Measurements from ENCODE around the gene VSIG4. TPM values are rescaled to one million over a fixed set of nuclear protein-coding genes. Genes with fewer than 3 reads are reported as not detected.

VSIG4 gene
- total and polyA plus RNA-seq, 7 donors: 26.0 to 213 (median 102) TPM

GRCh38 chrX:66016905-66017658 lies 22.8 kb downstream of the VSIG4 start:
- H3K27me3 ChIP-seq: no peaks in the 10 kb centered on the region
- intact Hi-C loops (cut with DNase I): no loop called here
- no peak for TF ChIP-seq EP300 (IDR thresholded peaks at IDR 0.05)
- TF ChIP-seq POLR2AphosphoS5 (IDR thresholded peaks at IDR 0.05): no peak
- TF ChIP-seq POLR2A (IDR thresholded peaks at IDR 0.05): no peak
- TF ChIP-seq CTCF (IDR thresholded peaks at IDR 0.05): no peak
- peak overlapping the region in 2 of 4 donors; percentile 5 to 24 for H3K4me3 ChIP-seq
- no peaks in the 10 kb centered on the region for H3K9me3 ChIP-seq
- no peaks in the 10 kb centered on the region for H3K36me3 ChIP-seq
- WGBS, 2 donors: 35 to 41% methylated on average over 2 of the region's 2 CpGs
- DNase-seq: no peak
- H3K27ac ChIP-seq: no peak overlapping the region
- H3K4me1 ChIP-seq: no peaks in the 10 kb centered on the region

GRCh38 chrX:66015900-66016689 lies 23.8 kb downstream of the VSIG4 start:
- DNase-seq: no peak
- Histone ChIP-seq H3K36me3 (no peaks in the 10 kb centered on the region), H3K27me3 (no peaks in the 10 kb centered on the region), H3K27ac (peak overlapping the region in 1 of 4 donors; percentile 23), H3K4me1 (no peaks in the 10 kb centered on the region), H3K9me3 (no peaks in the 10 kb centered on the region), H3K4me3 (peak overlapping the region in 2 of 4 donors; percentile 13 to 24)
- 83 to 90% methylated on average over 1 of the region's 1 CpG for WGBS, 2 donors
- TF ChIP-seq POLR2A (IDR thresholded peaks at IDR 0.05) (no peak), CTCF (IDR thresholded peaks at IDR 0.05) (no peak)
- intact Hi-C loops (cut with DNase I): no loop called here

- Histone ChIP-seq H3K27me3 (no peaks in the 10 kb centered on the region), H3K4me3 (peak overlapping the region in 1 of 4 donors; percentile 24), H3K9me3 (no peaks in the 10 kb centered on the region), H3K36me3 (no peaks in the 10 kb centered on the region), H3K4me1 (no peaks in the 10 kb centered on the region), H3K27ac (peak overlapping the region in 1 of 4 donors; percentile 23)
- no peak for DNase-seq
- intact Hi-C loops (cut with DNase I): no loop called here
- TF ChIP-seq POLR2A (IDR thresholded peaks at IDR 0.05) (no peak), POLR2AphosphoS5 (IDR thresholded peaks at IDR 0.05) (peak in 1 of 4 donors; percentile 39)
- 43 to 89% methylated on average over 2 of the region's 2 CpGs for WGBS, 2 donors
Measured at GRCh38 chrX:66015152-66015831, 24.6 kb downstream of the VSIG4 start.

GRCh38 chrX:66014556-66014955 lies 25.3 kb downstream of the VSIG4 start:
- Histone ChIP-seq H3K4me1 (no peaks in the 10 kb centered on the region), H3K9me3 (no peaks in the 10 kb centered on the region), H3K4me3 (no peak overlapping the region), H3K27me3 (no peaks in the 10 kb centered on the region), H3K27ac (no peak overlapping the region), H3K36me3 (no peaks in the 10 kb centered on the region)
- WGBS, 2 donors: 65 to 83% methylated on average over 1 of the region's 1 CpG
- TF ChIP-seq EP300 (IDR thresholded peaks at IDR 0.05): no peak
- intact Hi-C loops (cut with DNase I): no loop called here
- DNase-seq: no peak

- no peak for DNase-seq
- no peaks in the 10 kb centered on the region for H3K36me3 ChIP-seq
- H3K27me3 ChIP-seq: no peaks in the 10 kb centered on the region
- H3K4me1 ChIP-seq: no peaks in the 10 kb centered on the region
- H3K4me3 ChIP-seq: no peak overlapping the region
- H3K9me3 ChIP-seq: no peaks in the 10 kb centered on the region
- 74 to 90% methylated on average over 2 of the region's 2 CpGs for WGBS, 2 donors
- no peak overlapping the region for H3K27ac ChIP-seq
- TF ChIP-seq EP300 (IDR thresholded peaks at IDR 0.05) (no peak), POLR2A (IDR thresholded peaks at IDR 0.05) (no peak), CTCF (IDR thresholded peaks at IDR 0.05) (no peak), POLR2AphosphoS5 (IDR thresholded peaks at IDR 0.05) (no peak)
- intact Hi-C loops (cut with DNase I): no loop called here
Measured at GRCh38 chrX:66014084-66014483, 25.8 kb downstream of the VSIG4 start.

Data from sigmoid colon (tissue), 7 donors.